GM20000 (cell line): ENCODE data around the gene TAS2R41.

ENCODE experiments used
- DNase-seq: peaks from one replicate; pipeline ENCODE4 v3.0.0; 2012; ENCODE audit warnings: low spot score
- TF ChIP-seq, protein P1 (sequence below): IDR thresholded peaks from 2 replicates; pipeline ENCODE4 v1.5.1; 2012; ENCODE audit warnings: mild to moderate bottlenecking, control low read depth; ENCODE audit errors: extremely low read depth, missing control alignments

The TAS2R41 gene

DNA sequence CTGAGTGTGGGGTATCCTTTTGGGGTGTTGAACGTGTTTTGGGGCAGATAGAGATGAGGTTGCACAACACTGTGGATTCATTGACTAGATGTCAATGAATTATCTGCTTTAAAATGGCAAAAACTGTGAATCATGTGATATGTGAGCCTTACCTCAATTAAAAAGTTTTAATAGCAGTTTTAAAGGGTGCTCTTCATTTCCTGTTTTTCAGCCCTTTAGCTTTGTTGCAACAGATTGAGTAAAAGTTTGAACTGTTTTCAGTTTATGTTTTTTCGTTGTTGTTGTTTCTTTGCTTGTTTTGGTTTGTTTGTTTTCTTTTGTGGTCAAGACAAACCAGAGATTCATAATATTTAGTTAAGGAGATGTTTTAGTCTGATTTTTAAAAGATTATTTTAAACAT is 9.4 kb downstream of the TAS2R41 start:
- DNase-seq, result no peak
- TF ChIP-seq, protein P1, sequence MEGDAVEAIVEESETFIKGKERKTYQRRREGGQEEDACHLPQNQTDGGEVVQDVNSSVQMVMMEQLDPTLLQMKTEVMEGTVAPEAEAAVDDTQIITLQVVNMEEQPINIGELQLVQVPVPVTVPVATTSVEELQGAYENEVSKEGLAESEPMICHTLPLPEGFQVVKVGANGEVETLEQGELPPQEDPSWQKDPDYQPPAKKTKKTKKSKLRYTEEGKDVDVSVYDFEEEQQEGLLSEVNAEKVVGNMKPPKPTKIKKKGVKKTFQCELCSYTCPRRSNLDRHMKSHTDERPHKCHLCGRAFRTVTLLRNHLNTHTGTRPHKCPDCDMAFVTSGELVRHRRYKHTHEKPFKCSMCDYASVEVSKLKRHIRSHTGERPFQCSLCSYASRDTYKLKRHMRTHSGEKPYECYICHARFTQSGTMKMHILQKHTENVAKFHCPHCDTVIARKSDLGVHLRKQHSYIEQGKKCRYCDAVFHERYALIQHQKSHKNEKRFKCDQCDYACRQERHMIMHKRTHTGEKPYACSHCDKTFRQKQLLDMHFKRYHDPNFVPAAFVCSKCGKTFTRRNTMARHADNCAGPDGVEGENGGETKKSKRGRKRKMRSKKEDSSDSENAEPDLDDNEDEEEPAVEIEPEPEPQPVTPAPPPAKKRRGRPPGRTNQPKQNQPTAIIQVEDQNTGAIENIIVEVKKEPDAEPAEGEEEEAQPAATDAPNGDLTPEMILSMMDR, result no peak

DNA sequence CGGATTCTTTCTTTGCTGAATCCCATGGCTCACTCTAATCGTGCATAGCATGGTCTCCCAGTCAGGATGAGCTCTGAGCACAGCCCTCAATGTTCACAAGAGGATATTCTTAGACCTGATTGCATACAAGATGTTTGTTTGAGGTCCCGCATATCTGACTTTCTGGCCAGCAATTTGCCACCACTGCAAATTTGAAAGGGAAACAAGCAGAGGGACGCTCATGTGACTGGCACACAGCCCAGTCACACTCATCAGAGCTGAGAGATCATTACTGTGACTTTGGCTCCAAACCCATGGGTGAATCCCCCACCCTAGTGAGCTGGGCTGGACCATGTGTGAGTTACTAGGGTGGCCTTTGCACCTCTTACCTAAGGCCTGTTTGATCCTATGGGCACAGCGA is 9.9 kb downstream of the TAS2R41 start:
- TF ChIP-seq, protein P1, result no peak
- no peak for DNase-seq

DNA sequence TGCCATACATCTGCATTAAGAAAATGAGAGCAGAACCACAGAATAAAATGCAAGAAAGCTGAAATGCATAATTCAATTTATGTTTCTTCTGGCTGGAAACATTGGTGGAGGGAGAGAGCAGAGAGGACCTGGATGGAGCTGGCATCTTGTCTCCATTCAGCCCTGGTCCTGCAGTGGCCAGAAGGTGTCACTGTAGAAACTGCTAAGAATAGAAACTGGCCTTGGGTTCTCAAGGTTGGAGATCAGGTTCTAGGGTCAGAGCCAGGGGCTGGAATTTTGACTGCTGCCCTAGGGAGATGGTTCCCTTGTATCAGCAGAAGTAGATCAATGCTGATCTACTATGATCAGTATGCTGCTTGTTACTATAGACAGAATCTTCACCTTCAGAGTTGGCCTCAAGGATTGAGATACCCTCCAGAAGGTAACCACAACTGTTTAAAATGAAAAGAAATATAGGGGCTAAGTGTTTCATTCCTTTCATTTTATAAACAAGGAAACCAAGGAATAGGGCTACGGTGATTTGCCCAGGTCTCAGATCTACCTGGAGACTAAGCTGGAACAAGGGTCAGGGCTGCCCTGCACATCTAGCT is 13.1 kb downstream of the TAS2R41 start:
- TF ChIP-seq, protein P1, result peak; percentile 38
- DNase-seq, result no peak

DNA sequence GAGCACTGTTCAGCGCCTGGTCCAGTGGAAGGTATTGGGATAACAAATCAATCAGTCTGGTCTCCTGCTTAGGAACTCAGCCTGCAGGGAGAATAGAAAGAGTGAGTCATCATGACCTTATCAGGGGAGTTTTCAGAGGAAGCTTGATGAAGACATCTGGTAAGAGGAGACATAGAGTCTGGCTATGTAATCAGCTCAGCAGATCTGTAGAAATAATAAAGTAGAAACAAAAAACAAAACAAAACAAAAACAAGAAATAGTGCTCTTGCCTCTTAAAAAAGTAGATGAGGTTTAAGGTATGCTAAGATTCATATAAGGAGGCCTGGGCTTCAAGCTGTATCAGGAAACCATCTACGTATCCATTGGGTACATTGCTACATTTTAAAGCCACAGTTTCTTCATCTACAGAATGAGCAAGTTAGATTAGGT is 14.4 kb downstream of the TAS2R41 start:
- DNase-seq, result no peak
- TF ChIP-seq, protein P1, result no peak

DNA sequence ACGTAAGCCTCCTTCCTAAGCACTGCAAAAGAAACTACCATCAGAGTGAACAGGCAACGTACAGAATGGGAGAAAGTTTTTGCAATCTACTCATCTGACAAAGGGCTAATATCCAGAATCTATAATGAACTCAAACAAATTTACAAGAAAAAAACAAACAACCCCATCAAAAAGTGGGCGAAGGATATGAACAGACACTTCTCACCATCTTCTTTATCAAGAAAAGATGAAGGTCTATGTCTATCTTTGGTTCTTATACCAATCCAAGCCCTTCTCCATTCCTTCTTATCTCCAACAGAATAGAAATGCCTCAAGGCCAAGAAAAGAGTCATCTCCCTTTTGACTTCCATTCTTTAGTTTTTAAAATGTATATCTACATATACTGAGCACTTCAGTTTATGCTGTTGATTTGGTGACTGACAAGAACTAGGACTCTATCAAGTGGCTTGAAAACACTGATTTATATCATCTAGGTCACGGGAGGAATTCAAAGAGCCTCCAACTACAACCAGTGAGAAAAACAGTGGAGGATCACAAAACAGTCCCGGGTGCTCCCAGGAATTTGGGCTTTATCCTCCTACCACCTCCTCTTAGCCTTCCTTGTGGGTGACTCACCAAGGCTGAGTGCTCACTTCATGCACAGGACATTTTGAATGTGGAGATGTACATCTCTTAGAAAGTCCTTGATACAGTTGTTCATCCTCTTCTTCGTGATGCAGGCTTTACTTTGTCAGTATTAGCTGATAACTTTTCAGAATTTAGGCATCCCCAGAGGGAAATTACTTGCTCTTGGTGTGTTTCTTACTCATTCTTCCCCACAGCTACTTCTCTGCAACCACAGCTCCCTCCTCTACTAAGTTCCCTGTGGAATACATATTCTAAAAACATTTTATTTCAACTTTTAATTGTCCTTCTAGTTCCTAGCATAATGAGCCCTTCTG is 15.4 kb downstream of the TAS2R41 start:
- TF ChIP-seq, protein P1, result no peak

DNA sequence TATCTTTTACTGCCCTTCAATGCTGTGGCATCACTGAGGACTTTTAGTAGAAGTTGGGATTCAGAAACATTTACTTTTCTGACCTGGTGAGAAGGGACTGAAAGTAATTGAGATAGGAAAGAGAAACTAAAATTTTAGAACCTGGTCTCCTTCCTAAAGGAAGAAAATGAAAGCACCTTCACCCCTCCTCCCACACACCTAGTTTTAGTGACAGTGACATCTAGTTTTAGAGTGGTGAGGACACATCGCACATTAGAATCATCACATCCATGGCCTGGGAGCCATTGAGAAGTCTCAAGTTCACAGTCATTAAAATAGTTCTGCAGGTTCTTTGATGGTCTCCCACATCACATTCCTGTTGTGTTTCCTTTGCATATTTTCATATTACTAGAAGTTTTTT is 16.1 kb downstream of the TAS2R41 start:
- TF ChIP-seq, protein P1, result no peak
- DNase-seq, result no peak

More for the DNA sequence above, 15.4 kb downstream of the TAS2R41 start:
- DNase-seq, result no peak

DNA sequence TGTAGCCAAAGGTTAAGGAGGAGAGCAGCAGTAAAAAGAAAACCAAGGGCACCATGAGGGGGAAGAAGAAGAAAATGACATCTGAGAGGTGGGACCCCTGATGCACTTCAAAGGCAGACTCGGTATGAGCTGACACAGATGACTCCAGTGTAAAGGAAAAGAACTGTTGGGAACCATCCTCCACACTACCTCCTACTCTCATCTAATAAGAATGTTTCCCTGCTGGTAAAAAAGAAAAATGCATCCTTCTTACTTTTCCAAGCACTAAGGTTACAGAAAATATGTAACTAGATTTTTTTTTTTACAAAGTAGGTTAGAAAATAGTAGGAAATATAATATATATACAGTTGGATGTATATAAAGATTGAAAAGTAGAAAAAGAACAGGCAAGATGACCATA is 16.9 kb downstream of the TAS2R41 start:
- DNase-seq, result no peak
- TF ChIP-seq, protein P1, result no peak
